IPS DF 19.7 (cell line): Measurements from ENCODE around the gene HNRNPM.
A peak's percentile ranks its signal among the peaks of the same experiment; 100 is the strongest.
"Not testable (repeated sequence)": the region's sequence is repeated elsewhere in the genome, so short reads cannot be mapped to it uniquely, and the experiment has no call there.

Experiments
- DNase-seq: peaks from one replicate; pipeline ENCODE4 v3.0.0-alpha.2; 2013; ENCODE audit warnings: low read depth, low spot score

The HNRNPM gene

GRCh38 chr19:8426283-8426682 is 18.5 kb upstream of the HNRNPM start:
- no peak for DNase-seq

GRCh38 chr19:8429044-8429443 is 15.7 kb upstream of the HNRNPM start:
- no peak for DNase-seq

- DNase-seq = no peak
Observed at GRCh38 chr19:8429826-8430225, 14.9 kb upstream of the HNRNPM start.

- DNase-seq = no peak
Observed at GRCh38 chr19:8430650-8431049, 14.1 kb upstream of the HNRNPM start.

- DNase-seq = no peak
Observed at GRCh38 chr19:8438236-8438635, 6.5 kb upstream of the HNRNPM start.

GRCh38 chr19:8441725-8442544 is 2.8 kb upstream of the HNRNPM start:
- peak; percentile 68 for DNase-seq

- DNase-seq = not testable (repeated sequence)
Observed at GRCh38 chr19:8444140-8444676, 567 bp upstream of the HNRNPM start.

GRCh38 chr19:8445488-8446001 is 770 bp downstream of the HNRNPM start:
- no peak for DNase-seq

- no peak for DNase-seq
Observed at GRCh38 chr19:8446061-8446709, 1.4 kb downstream of the HNRNPM start.

GRCh38 chr19:8449830-8450229 is 5.1 kb downstream of the HNRNPM start:
- DNase-seq = peak; percentile 20

GRCh38 chr19:8451377-8451776 is 6.6 kb downstream of the HNRNPM start:
- no peak for DNase-seq

- no peak for DNase-seq
Observed at GRCh38 chr19:8451885-8452284, 7.1 kb downstream of the HNRNPM start.

- DNase-seq = no peak
Observed at GRCh38 chr19:8452446-8453123, 7.8 kb downstream of the HNRNPM start.

- DNase-seq = no peak
Observed at GRCh38 chr19:8453616-8454015, 8.8 kb downstream of the HNRNPM start.

GRCh38 chr19:8454218-8454617 is 9.4 kb downstream of the HNRNPM start:
- no peak for DNase-seq

GRCh38 chr19:8455018-8455417 is 10.2 kb downstream of the HNRNPM start:
- no peak for DNase-seq

GRCh38 chr19:8456064-8456463 is 11.3 kb downstream of the HNRNPM start:
- no peak for DNase-seq

- no peak for DNase-seq
Observed at GRCh38 chr19:8457209-8457608, 12.4 kb downstream of the HNRNPM start.

- no peak for DNase-seq
Observed at GRCh38 chr19:8457827-8458226, 13.1 kb downstream of the HNRNPM start.

GRCh38 chr19:8458380-8458779 is 13.6 kb downstream of the HNRNPM start:
- no peak for DNase-seq

GRCh38 chr19:8459095-8459494 is 14.3 kb downstream of the HNRNPM start:
- DNase-seq = no peak
